OCI-LY3 (cell line): ENCODE measurements around the gene KIRREL1.

Experiments
- EZH2phosphoT487 ChIP-seq: fragments of 200-600 bp; shearing (Covaris generic); IDR thresholded peaks from 2 replicates; pipeline ENCODE4 v1.6.1; 2018; ENCODE audit warnings: antibody characterized with exemption, mixed run types, low read depth
- TF ChIP-seq, protein P1 (sequence below): fragments of 200-600, 300-600 bp; sonication (generic); IDR thresholded peaks from 2 replicates; pipeline ENCODE4 v1.5.1; 2014; ENCODE audit warnings: antibody characterized with exemption, low read length, low read depth

GRCh38 chr1:158053276-158053675 is 59.8 kb downstream of the KIRREL1 start:
- TF ChIP-seq, protein P1, sequence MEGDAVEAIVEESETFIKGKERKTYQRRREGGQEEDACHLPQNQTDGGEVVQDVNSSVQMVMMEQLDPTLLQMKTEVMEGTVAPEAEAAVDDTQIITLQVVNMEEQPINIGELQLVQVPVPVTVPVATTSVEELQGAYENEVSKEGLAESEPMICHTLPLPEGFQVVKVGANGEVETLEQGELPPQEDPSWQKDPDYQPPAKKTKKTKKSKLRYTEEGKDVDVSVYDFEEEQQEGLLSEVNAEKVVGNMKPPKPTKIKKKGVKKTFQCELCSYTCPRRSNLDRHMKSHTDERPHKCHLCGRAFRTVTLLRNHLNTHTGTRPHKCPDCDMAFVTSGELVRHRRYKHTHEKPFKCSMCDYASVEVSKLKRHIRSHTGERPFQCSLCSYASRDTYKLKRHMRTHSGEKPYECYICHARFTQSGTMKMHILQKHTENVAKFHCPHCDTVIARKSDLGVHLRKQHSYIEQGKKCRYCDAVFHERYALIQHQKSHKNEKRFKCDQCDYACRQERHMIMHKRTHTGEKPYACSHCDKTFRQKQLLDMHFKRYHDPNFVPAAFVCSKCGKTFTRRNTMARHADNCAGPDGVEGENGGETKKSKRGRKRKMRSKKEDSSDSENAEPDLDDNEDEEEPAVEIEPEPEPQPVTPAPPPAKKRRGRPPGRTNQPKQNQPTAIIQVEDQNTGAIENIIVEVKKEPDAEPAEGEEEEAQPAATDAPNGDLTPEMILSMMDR: no peak
- no peak for TF ChIP-seq EZH2phosphoT487
